Measurements from ENCODE around the gene AKIP1. TPM values are rescaled to one million over a fixed set of nuclear protein-coding genes. Genes with fewer than 3 reads are reported as not detected.

Gene AKIP1
- total RNA-seq, 1 experiment from 2014 or later = 34.1 TPM

GRCh38 chr11:8959546-8960166 is 48.7 kb downstream of the AKIP1 start:
- DNase-seq (ENCODE audit: low read depth) = peak; percentile 75

GRCh38 chr11:8961401-8961800 is 50.4 kb downstream of the AKIP1 start:
- no peak for DNase-seq (ENCODE audit: low read depth)

- DNase-seq (ENCODE audit: low read depth) = no peak
Measured at GRCh38 chr11:8962841-8963240, 51.9 kb downstream of the AKIP1 start.

- no peak for DNase-seq (ENCODE audit: low read depth)
Measured at GRCh38 chr11:8963569-8964323, 52.8 kb downstream of the AKIP1 start.

- DNase-seq (ENCODE audit: low read depth) = peak; percentile 91
Measured at GRCh38 chr11:8964324-8965320, 53.6 kb downstream of the AKIP1 start, which contains the start of gene TMEM9B. TMEM9B (minus strand) TSS chr11:8964442; CDS start chr11:8964313, 129 bp downstream.

- no peak for DNase-seq (ENCODE audit: low read depth)
Measured at GRCh38 chr11:8967184-8967583, 56.2 kb downstream of the AKIP1 start.

Small RNA genes lying within 50 kb of the gene (small RNA-seq; reads per million reads assigned to genes)
- gene RF00019 = not detected

Other genes with a start within 250 kb of the AKIP1 start
- 5.2 and 6.7 TPM in 2 replicates for gene TRIM66, start 228.5 kb upstream of the AKIP1 start, total RNA-seq (2014; rRNA removed; shearing (Covaris generic))
- 1,305 and 1,663 TPM in 2 replicates for gene RPL27A, start 228.4 kb upstream of the AKIP1 start, total RNA-seq (2014; rRNA removed; shearing (Covaris generic))
- not detected in 2 replicates for gene C11orf16, start 21.8 kb downstream of the AKIP1 start, total RNA-seq (2014; rRNA removed; shearing (Covaris generic))
- not detected in 2 replicates for gene ASCL3, start 31.8 kb downstream of the AKIP1 start, total RNA-seq (2014; rRNA removed; shearing (Covaris generic))
- 44.6 and 52.8 TPM in 2 replicates for gene TMEM9B, start 53.3 kb downstream of the AKIP1 start, total RNA-seq (2014; rRNA removed; shearing (Covaris generic))
- 52.6 and 61.3 TPM in 2 replicates for gene NRIP3, start 92.8 kb downstream of the AKIP1 start, total RNA-seq (2014; rRNA removed; shearing (Covaris generic))
- gene SCUBE2, start 180.4 kb downstream of the AKIP1 start, total RNA-seq (2014; rRNA removed; shearing (Covaris generic)) = 0.71 and 1.5 TPM in 2 replicates

Measured in HT1080 (cell line).